ENCODE data around the gene GNAS-AS1. TPM values are rescaled to one million over a fixed set of nuclear protein-coding genes. Genes with fewer than 3 reads are reported as not detected.

GNAS-AS1 gene
- total and polyA plus RNA-seq, 2 of the 8 experiments (the other 6 are each of a cell fraction or from before 2014, with no cell fraction given), result 4.7 to 13.7 TPM

- no peak overlapping the region for H3K9ac ChIP-seq (replicated peaks in 1 of 4; ENCODE audit: extremely low read depth in 1 of 4, low read depth in 3 of 4, low read length in 3 of 4)
- H3K23me2 ChIP-seq (ENCODE audit: low read depth, low read length), result no peaks in the 10 kb centered on the region
- H2AFZ ChIP-seq (ENCODE audit: low read length), result no peak overlapping the region
- CTCF ChIA-PET (ENCODE audit: partially characterized antibody), result interaction anchor here (1.4 to 2.4 kb wide), 2 partner anchors 11 to 529 kb away, joined by 4 to 6 read pairs; no protein-coding TSS in a partner anchor
- FAIRE-seq, result no peak
- H3K36me3 ChIP-seq (ENCODE audit: control insufficient read depth in 2 of 4, insufficient read depth in 4 of 4, low read length in 3 of 4), result no peaks in the 10 kb centered on the region; a peak in 1 of 8 replicates
- no peak overlapping the region for H3K56ac ChIP-seq (replicated peaks; ENCODE audit: insufficient read length, low read depth, low read length)
- H3K4me1 ChIP-seq (replicated peaks in 1 of 4; ENCODE audit: control insufficient read depth in 3 of 4, insufficient read depth in 4 of 4, low read length in 3 of 4), result peaks cover 3 to 23% (median 18%) of the 10 kb centered on the region in 4 experiments
- no peak overlapping the region for H3K4me2 ChIP-seq (ENCODE audit: insufficient read depth in 1 of 2, low read depth in 2 of 2, low read length in 2 of 2)
- POLR2A ChIA-PET (ENCODE audit: partially characterized antibody), result interaction anchor here (1.5 to 4.4 kb wide), 3 partner anchors 9 to 15 kb away, joined by 3 to 26 read pairs (median 13); no protein-coding TSS in a partner anchor
- H2AK5ac ChIP-seq (ENCODE audit: low read depth, low read length), result no peak overlapping the region
- no peak overlapping the region for H4K8ac ChIP-seq (ENCODE audit: extremely low read depth, insufficient read depth, low read length)
- H3K4ac ChIP-seq (replicated peaks; ENCODE audit: insufficient read length, low read depth, low read length), result no peak overlapping the region
- H2BK20ac ChIP-seq (ENCODE audit: low read length), result no peak overlapping the region
- WGBS, 2 experiments (ENCODE audit: extremely low coverage in 1 of 2, insufficient coverage in 1 of 2, insufficient read length in 1 of 2, insufficient replicate concordance in 2 of 2, low coverage in 1 of 2, low lambda C conversion rate in 2 of 2, missing lambda C conversion rate in 1 of 2), result 85% methylated on average over 3 of the region's 3 CpGs; no CpG with 5 or more reads in 1 of the 2 experiments
- no peak overlapping the region for H2BK120ac ChIP-seq (replicated peaks; ENCODE audit: low read depth, low read length)
- no peak overlapping the region for H3K23ac ChIP-seq (ENCODE audit: insufficient read length)
- no peaks in the 10 kb centered on the region for H3K27me3 ChIP-seq (replicated peaks in 1 of 4; ENCODE audit: control insufficient read depth in 3 of 4, extremely low read depth in 1 of 4, insufficient read depth in 3 of 4, low read length in 3 of 4)
- no peaks in the 10 kb centered on the region for H3K79me2 ChIP-seq (ENCODE audit: control insufficient read depth in 1 of 2, insufficient read depth in 2 of 2, low read length in 2 of 2)
- no peak overlapping the region for H3K4me3 ChIP-seq (ENCODE audit: extremely low read depth in 1 of 4, insufficient read depth in 2 of 4, low read depth in 3 of 4, low read length in 4 of 4)
- H2BK15ac ChIP-seq (ENCODE audit: low read length), result no peak overlapping the region
- 0 out of 2 replicates have a peak overlapping the region, but pooled peaks have one; percentile 49 for H3K18ac ChIP-seq (ENCODE audit: extremely low read depth, low read length)
- no peak overlapping the region for H3K14ac ChIP-seq (ENCODE audit: insufficient read length)
- no peaks in the 10 kb centered on the region for H3K9me3 ChIP-seq (ENCODE audit: insufficient read depth in 2 of 2, low read depth in 1 of 2, low read length in 1 of 2)
- no peak overlapping the region for H2BK12ac ChIP-seq (ENCODE audit: low read depth, low read length)
- H2BK5ac ChIP-seq (ENCODE audit: low read depth, low read length), result no peak overlapping the region
- no peaks in the 10 kb centered on the region for H4K20me1 ChIP-seq (replicated peaks in 1 of 2; ENCODE audit: control insufficient read depth in 1 of 2, insufficient read depth in 2 of 2, low read length in 2 of 2)
- no peak for TF ChIP-seq RBBP5 (IDR thresholded peaks at IDR 0.05; ENCODE audit: borderline replicate concordance, low read depth, low read length)
- no peak for TF ChIP-seq RFX5 (IDR thresholded peaks at IDR 0.05; ENCODE audit: borderline replicate concordance, low read depth, low read length)
- no peak for TF ChIP-seq HDAC2 (IDR thresholded peaks at IDR 0.05; ENCODE audit: borderline replicate concordance in 1 of 2, low read depth in 2 of 2, low read length in 2 of 2)
- TF ChIP-seq SUZ12 (IDR thresholded peaks at IDR 0.05; ENCODE audit: low read length), result no peak
- no peak for TF ChIP-seq SIN3A (conservative IDR thresholded peaks at IDR 0.05 in 1 of 2, IDR thresholded peaks at IDR 0.05 in 1 of 2; ENCODE audit: low read depth in 1 of 2, low read length in 2 of 2)
- DNase-seq (ENCODE audit: low read depth in 1 of 2, low spot score in 2 of 2), result no peak
- H3K27ac ChIP-seq (ENCODE audit: low read depth, low read length), result no peak overlapping the region
- no peaks in the 10 kb centered on the region for H3K79me1 ChIP-seq (ENCODE audit: low read depth, low read length)
- no peak overlapping the region for H4K5ac ChIP-seq (ENCODE audit: insufficient read length, low read depth, low read length)
- H4K91ac ChIP-seq (replicated peaks; ENCODE audit: insufficient read length, low read length), result no peak overlapping the region
Observed at GRCh38 chr20:58875111-58875510, 24.4 kb upstream of the GNAS-AS1 start.
